Ishikawa (cell line): ENCODE data around the gene AKAP8L.

Experiments used
- CEBPB ChIP-seq: IDR thresholded peaks from 2 replicates; pipeline ENCODE4 v1.6.1; 2012
- CREB1 ChIP-seq: IDR thresholded peaks from 2 replicates; pipeline ENCODE4 v1.6.1; 2012; ENCODE audit warnings: low read depth
- EGR1 ChIP-seq: IDR thresholded peaks from 2 replicates; pipeline ENCODE4 v1.6.1; 2012
- EP300 ChIP-seq: IDR thresholded peaks from 2 replicates; pipeline ENCODE4 v1.6.1; 2012; ENCODE audit warnings: borderline replicate concordance
- FOXM1 ChIP-seq: IDR thresholded peaks from 2 replicates; pipeline ENCODE4 v1.6.1; 2012; ENCODE audit warnings: low read depth, borderline replicate concordance
- MAX ChIP-seq: IDR thresholded peaks from 2 replicates; pipeline ENCODE4 v1.6.1; 2012
- NFIC ChIP-seq: IDR thresholded peaks from 2 replicates; pipeline ENCODE4 v1.6.1; 2012
- RAD21 ChIP-seq: IDR thresholded peaks from 2 replicates; pipeline ENCODE4 v1.6.1; 2012; ENCODE audit warnings: low read depth
- REST ChIP-seq: IDR thresholded peaks from 2 replicates; pipeline ENCODE4 v1.6.1; 2012; ENCODE audit warnings: low read depth, mild to moderate bottlenecking
- TAF1 ChIP-seq: IDR thresholded peaks from 2 replicates; pipeline ENCODE4 v1.6.1; 2012; ENCODE audit warnings: low read depth, mild to moderate bottlenecking
- TCF12 ChIP-seq: IDR thresholded peaks from 2 replicates; pipeline ENCODE4 v1.6.1; 2012; ENCODE audit warnings: low read depth
- TEAD4 ChIP-seq: IDR thresholded peaks from 2 replicates; pipeline ENCODE4 v1.6.1; 2012
- USF1 ChIP-seq: IDR thresholded peaks from 2 replicates; pipeline ENCODE4 v1.6.1; 2012
- YY1 ChIP-seq: IDR thresholded peaks from 2 replicates; pipeline ENCODE4 v1.6.1; 2012; ENCODE audit warnings: low read depth

The AKAP8L gene

GRCh38 chr19:15453091-15453578, 34.3 kb upstream of the AKAP8L start:
- TF ChIP-seq REST, result no peak
- no peak for TF ChIP-seq YY1
- TF ChIP-seq CEBPB, result no peak
- TF ChIP-seq TCF12, result no peak
- no peak for TF ChIP-seq EGR1
- TF ChIP-seq RAD21, result no peak

GRCh38 chr19:15452111-15453047, 33.6 kb upstream of the AKAP8L start:
- TF ChIP-seq USF1 (no peak), EP300 (no peak), TAF1 (no peak), NFIC (no peak), CEBPB (no peak), RAD21 (no peak), TEAD4 (peak; percentile 41; the same call in 1 of the 2 replicates), MAX (peak; percentile 45; the same call in 1 of the 2 replicates), REST (no peak), CREB1 (no peak), YY1 (no peak)

- TF ChIP-seq REST, result no peak
- TF ChIP-seq NFIC, result no peak
- TF ChIP-seq CREB1, result no peak
- TF ChIP-seq MAX, result no peak
- TF ChIP-seq USF1, result no peak
Measured at GRCh38 chr19:15450528-15450890, 31.7 kb upstream of the AKAP8L start.

GRCh38 chr19:15449620-15450527, 31.1 kb upstream of the AKAP8L start, which contains the start of gene WIZ:
TSS of gene WIZ (minus strand) at chr19:15449956. CDS start at chr19:15448307, 1,649 bp downstream.
- no peak for TF ChIP-seq USF1
- no peak for TF ChIP-seq RAD21
- TF ChIP-seq TAF1, result no peak
- TF ChIP-seq REST, result no peak
- no peak for TF ChIP-seq FOXM1
- TF ChIP-seq EGR1, result no peak
- peak; percentile 45 for TF ChIP-seq MAX
- TF ChIP-seq YY1, result peak; percentile 95
- no peak for TF ChIP-seq NFIC
- peak; percentile 71; the same call in 1 of the 2 replicates for TF ChIP-seq CREB1
- no peak for TF ChIP-seq TEAD4
- no peak for TF ChIP-seq CEBPB
- no peak for TF ChIP-seq EP300
- TF ChIP-seq TCF12, result no peak; the same call in 1 of the 2 replicates
